ENCODE results near the gene MAP2K6.

The MAP2K6 gene

DNA sequence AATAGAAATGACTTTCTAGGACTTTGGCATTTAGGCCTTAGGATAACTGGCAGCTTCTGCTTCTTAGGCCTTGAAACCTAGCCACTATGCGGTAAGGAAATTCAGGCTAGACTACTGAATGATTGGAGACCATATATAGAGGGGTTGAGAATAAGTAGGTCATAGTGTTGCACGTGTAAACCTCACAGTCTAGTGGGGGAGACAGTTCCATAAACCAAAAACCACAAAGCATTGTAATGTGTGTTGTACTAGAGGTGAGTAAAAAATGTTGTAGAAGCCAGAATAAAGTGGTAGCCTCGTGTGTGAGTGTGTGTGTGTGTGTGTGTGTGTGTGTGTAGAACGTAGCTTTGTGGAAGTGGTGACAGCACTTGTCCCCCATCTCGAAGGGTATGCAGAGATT, 188.5 kb downstream of the MAP2K6 start:
- TF ChIP-seq, protein P1, sequence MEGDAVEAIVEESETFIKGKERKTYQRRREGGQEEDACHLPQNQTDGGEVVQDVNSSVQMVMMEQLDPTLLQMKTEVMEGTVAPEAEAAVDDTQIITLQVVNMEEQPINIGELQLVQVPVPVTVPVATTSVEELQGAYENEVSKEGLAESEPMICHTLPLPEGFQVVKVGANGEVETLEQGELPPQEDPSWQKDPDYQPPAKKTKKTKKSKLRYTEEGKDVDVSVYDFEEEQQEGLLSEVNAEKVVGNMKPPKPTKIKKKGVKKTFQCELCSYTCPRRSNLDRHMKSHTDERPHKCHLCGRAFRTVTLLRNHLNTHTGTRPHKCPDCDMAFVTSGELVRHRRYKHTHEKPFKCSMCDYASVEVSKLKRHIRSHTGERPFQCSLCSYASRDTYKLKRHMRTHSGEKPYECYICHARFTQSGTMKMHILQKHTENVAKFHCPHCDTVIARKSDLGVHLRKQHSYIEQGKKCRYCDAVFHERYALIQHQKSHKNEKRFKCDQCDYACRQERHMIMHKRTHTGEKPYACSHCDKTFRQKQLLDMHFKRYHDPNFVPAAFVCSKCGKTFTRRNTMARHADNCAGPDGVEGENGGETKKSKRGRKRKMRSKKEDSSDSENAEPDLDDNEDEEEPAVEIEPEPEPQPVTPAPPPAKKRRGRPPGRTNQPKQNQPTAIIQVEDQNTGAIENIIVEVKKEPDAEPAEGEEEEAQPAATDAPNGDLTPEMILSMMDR (IDR thresholded peaks at IDR 0.05; ENCODE audit: borderline replicate concordance, control extremely low read depth, extremely low read depth, insufficient read depth, missing control alignments) = no peak
- in situ Hi-C loops (cut with MboI; ENCODE audit: low sequenced_read_pairs, unreplicated experiment) = no loop called here
- no peak for DNase-seq (ENCODE audit: low spot score)

All from GM13976 (cell line).